PC-3 (cell line): ENCODE measurements around the gene CCBE1.

Experiments
- EZH2 ChIP-seq: fragments of 300-600 bp; sonication (generic); IDR thresholded peaks from one replicate; pipeline ENCODE4 v1.6.1; 2017; ENCODE audit warnings: antibody characterized with exemption, mild to moderate bottlenecking, low read length; ENCODE audit not compliant: unreplicated experiment
- EZH2phosphoT487 ChIP-seq: fragments of 300-600 bp; sonication (generic); IDR thresholded peaks from 2 replicates; pipeline ENCODE4 v1.6.1; 2018; ENCODE audit warnings: mild to moderate bottlenecking, antibody characterized with exemption, low read length, borderline replicate concordance
- TF ChIP-seq, protein P1 (sequence below): fragments of 300-600 bp; sonication (generic); conservative IDR thresholded peaks from 2 replicates; pipeline ENCODE4 v1.5.1; 2017; ENCODE audit warnings: antibody characterized with exemption, low read depth, mild to moderate bottlenecking, low read length

DNA sequence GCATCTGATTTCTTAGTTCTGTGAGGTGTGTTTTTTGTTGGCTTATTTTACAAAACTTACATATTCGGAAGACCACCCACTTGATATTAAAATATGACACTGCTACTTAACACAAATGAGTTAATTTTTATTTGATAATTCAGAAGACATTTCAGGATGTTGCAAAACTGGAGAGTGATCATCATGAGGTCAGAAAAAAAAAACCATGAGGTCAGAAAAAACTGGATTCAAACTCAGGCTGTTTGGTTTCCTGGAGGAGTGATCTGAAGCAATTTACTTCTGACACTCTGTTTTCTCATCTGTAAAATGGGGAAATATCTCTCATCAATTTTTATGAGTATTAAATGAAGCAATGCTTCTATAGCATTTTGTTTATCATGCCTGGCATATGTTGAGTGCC lies 1.8 kb upstream of the CCBE1 start:
- TF ChIP-seq, protein P1, sequence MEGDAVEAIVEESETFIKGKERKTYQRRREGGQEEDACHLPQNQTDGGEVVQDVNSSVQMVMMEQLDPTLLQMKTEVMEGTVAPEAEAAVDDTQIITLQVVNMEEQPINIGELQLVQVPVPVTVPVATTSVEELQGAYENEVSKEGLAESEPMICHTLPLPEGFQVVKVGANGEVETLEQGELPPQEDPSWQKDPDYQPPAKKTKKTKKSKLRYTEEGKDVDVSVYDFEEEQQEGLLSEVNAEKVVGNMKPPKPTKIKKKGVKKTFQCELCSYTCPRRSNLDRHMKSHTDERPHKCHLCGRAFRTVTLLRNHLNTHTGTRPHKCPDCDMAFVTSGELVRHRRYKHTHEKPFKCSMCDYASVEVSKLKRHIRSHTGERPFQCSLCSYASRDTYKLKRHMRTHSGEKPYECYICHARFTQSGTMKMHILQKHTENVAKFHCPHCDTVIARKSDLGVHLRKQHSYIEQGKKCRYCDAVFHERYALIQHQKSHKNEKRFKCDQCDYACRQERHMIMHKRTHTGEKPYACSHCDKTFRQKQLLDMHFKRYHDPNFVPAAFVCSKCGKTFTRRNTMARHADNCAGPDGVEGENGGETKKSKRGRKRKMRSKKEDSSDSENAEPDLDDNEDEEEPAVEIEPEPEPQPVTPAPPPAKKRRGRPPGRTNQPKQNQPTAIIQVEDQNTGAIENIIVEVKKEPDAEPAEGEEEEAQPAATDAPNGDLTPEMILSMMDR, result no peak
- TF ChIP-seq EZH2, result no peak
- no peak for TF ChIP-seq EZH2phosphoT487
